Adrenal gland (tissue), 19 donors: Measurements from ENCODE around the gene BRD4. TPM values are rescaled to one million over a fixed set of nuclear protein-coding genes. Genes with fewer than 3 reads are reported as not detected.

Experiments
- DNase-seq, 7 donors: peaks; one replicate each; pipeline ENCODE4 v3.0.0-alpha.2; 2019 to 2020
- H3K27ac ChIP-seq, 5 donors: fragments of 200-600 bp; sonication (generic) in 4 of 5; 1 replicate in 3 of 5; 2 replicates in 2 of 5; pipeline versions ENCODE4 v1.5.1 to v1.8.0; 2016 to 2020; ENCODE audit warnings: mild to moderate bottlenecking in 1 of 5
- H3K27me3 ChIP-seq: fragments of 200-600 bp; 2 replicates; pipeline ENCODE4 v1.8.0; 2021
- H3K36me3 ChIP-seq, 2 donors: fragments of 200-600 bp; replicated peaks in 1 of 2; 1 replicate in 1 of 2; 2 replicates in 1 of 2; pipeline versions ENCODE4 v1.5.1 to v1.8.0; 2018 to 2022
- H3K4me1 ChIP-seq, 2 donors: fragments of 200-600 bp; replicated peaks in 1 of 2; 1 replicate in 1 of 2; 2 replicates in 1 of 2; pipeline versions ENCODE4 v1.5.1 to v1.8.0; 2018 to 2021
- H3K4me3 ChIP-seq, 4 donors: fragments of 200-600 bp; sonication (generic) in 3 of 4; one replicate each; pipeline ENCODE4 v1.5.1; 2016 to 2018
- H3K9me3 ChIP-seq, 3 donors: fragments of 200-600 bp; sonication (generic) in 1 of 3; replicated peaks in 1 of 3; 1 replicate in 2 of 3; 2 replicates in 1 of 3; pipeline versions ENCODE4 v1.5.1 to v1.8.0; 2016 to 2021
- CTCF ChIP-seq, 6 experiments: fragments of 450-650 bp in 4 of 6; fragments of 200-600 bp in 2 of 6; sonication (generic) in 1 of 6; IDR thresholded peaks; 1 replicate in 5 of 6; 2 replicates in 1 of 6; pipeline versions ENCODE4 v1.5.1 to v1.8.0; 2016 to 2021; ENCODE audit warnings: antibody characterized with exemption in 6 of 6, mild to moderate bottlenecking in 2 of 6, moderate library complexity in 1 of 6
- POLR2A ChIP-seq, 2 donors: fragments of 450-650 bp; IDR thresholded peaks; one replicate each; pipeline ENCODE4 v1.6.1; 2017; ENCODE audit warnings: antibody characterized with exemption in 2 of 2, mild to moderate bottlenecking in 2 of 2, moderate library complexity in 1 of 2
- WGBS, 4 donors: extraction: QIAGEN DNeasy Blood & Tissue Kit in 2 of 4; methylation state at CpG; one replicate each; pipeline versions ENCODE4 v1.1.5 to v1.1.7; 2013 to 2017; 5-methylcytosine and 5-hydroxymethylcytosine counted together
- intact Hi-C, 2 donors: fragments of 100-400 bp; cut with DNase I; formaldehyde crosslinking; loops; one replicate each; pipeline versions ENCODE4 v1.14.1 to v1.15.0; 2022 to 2023
- long read RNA-seq, 10 donors: library from polyadenylated mRNA in 3 of 10; unstranded in 2 of 10; stranded (forward) in 1 of 10; transcript quantifications; one replicate each; pipeline ENCODE4 v2.0.0 and lab custom pipeline, GENCODE V29; 2021 to 2026
- polyA plus RNA-seq, 3 donors: library from polyadenylated mRNA; stranded (reverse); fragments of 200-250 nt in 2 of 3; fragments of 350-450 nt in 1 of 3; fragmentation: Illumina TruSeq in 1 of 3; extraction: RNeasy Lipid Tissue Mini Kit (QIAGEN cat#74804) in 1 of 3; gene quantifications; one replicate each; pipeline ENCODE4 v1.2.3, GENCODE V29; 2013 to 2014
- total RNA-seq, 9 donors: library from RNA; depleted of rRNA in 4 of 9; stranded (reverse); fragments of >200 nt in 4 of 9; fragments of 120-200 nt in 1 of 9; fragmentation: NEBNext Ultra II Directional in 1 of 9; extraction: Animal tissue kit (Norgen Biotek cat#: 25700) in 1 of 9; gene quantifications; one replicate each; pipeline versions ENCODE4 v1.1.0 to v1.2.4, GENCODE V29; 2013 to 2023
- donor health status: healthy with polysubstance abuse.
- donor health status: Bipolar disorder and iron deficiency.
- donor health status: DM: yes; HTN: yes; CAD: no.
- donor health status: DM: no; HTN: no; CAD: no.
- donor health status: DM: no; HTN: no; CAD: no.
- donor health status: DM: yes; HTN: yes; CAD: no.

Gene BRD4
- 100 to 1,000 TPM in 2 of 9 donors, 10 to 100 TPM in 7; 10.1 to 109 (median 40.6) TPM for total RNA-seq
- 10 to 100 TPM; 24.5 to 58.6 (median 26.7) TPM for polyA plus RNA-seq
- long read RNA-seq, donor 1, partial matches to known transcripts = 0 of 1 reads
- long read RNA-seq, donor 1, other reads (novel, unspliced or antisense) = 0 of 1 reads
- long read RNA-seq, donor 2, partial matches to known transcripts = 0 of 2 reads
- long read RNA-seq, donor 2, other reads (novel, unspliced or antisense) = 0 of 2 reads
- long read RNA-seq, donor 3, partial matches to known transcripts = 0 of 2 reads
- long read RNA-seq, donor 3, other reads (novel, unspliced or antisense) = 0 of 2 reads
- long read RNA-seq, donor 4, partial matches to known transcripts = 1 of 4 reads
- long read RNA-seq, donor 4, other reads (novel, unspliced or antisense) = 3 of 4 reads
- long read RNA-seq, donor 5, partial matches to known transcripts = 21 of 34 reads
- long read RNA-seq, donor 5, other reads (novel, unspliced or antisense) = 11 of 34 reads
- long read RNA-seq, donor 6, partial matches to known transcripts = 4 of 8 reads
- long read RNA-seq, donor 6, other reads (novel, unspliced or antisense) = 4 of 8 reads
- long read RNA-seq, donor 7, partial matches to known transcripts = 0 of 1 reads
- long read RNA-seq, donor 7, other reads (novel, unspliced or antisense) = 0 of 1 reads
- long read RNA-seq, donor 8, partial matches to known transcripts = 0 of 1 reads
- long read RNA-seq, donor 8, other reads (novel, unspliced or antisense) = 0 of 1 reads
- long read RNA-seq, donor 9, partial matches to known transcripts = 20 of 20 reads
- long read RNA-seq, donor 9, other reads (novel, unspliced or antisense) = 0 of 20 reads
- long read RNA-seq, donor 10 = 0 reads

- peak; percentile 59 to 79 (median 69) for DNase-seq
- peak within 1 kb of the TSS; percentile 70 to 99 (median 84) for H3K4me3 ChIP-seq
- no peaks in the 10 kb centered on the region for H3K27me3 ChIP-seq
- peaks cover 46 to 54% of the 10 kb centered on the region in 2 donors for H3K4me1 ChIP-seq
- TF ChIP-seq POLR2A (IDR thresholded peaks at IDR 0.05) (peak; percentile 47 to 68), CTCF (IDR thresholded peaks at IDR 0.05) (no peak)
- WGBS, 4 donors = 0 to 6% (median 4%) methylated on average over 25 to 80 of the region's 81 CpGs
- intact Hi-C loops = loop anchor here in 1 of 2 donors (5.0 kb wide), 1 partner anchor 70 kb away; no protein-coding TSS in a partner anchor
- no peaks in the 10 kb centered on the region for H3K9me3 ChIP-seq
- peak within 1 kb of the TSS; percentile 82 to 100 (median 93) for H3K27ac ChIP-seq
- no peaks in the 10 kb centered on the region for H3K36me3 ChIP-seq
These were observed at the start of gene BRD4 for GRCh38 chr19:15332311-15332996. TSS of gene BRD4 (minus strand) at chr19:15332539. CDS start at chr19:15273099, 59,440 bp downstream.

GRCh38 chr19:15381864-15382263 lies 49.5 kb upstream of the BRD4 start:
- intact Hi-C loops = no loop called here
- H3K27me3 ChIP-seq = no peaks in the 10 kb centered on the region
- H3K27ac ChIP-seq = no peak overlapping the region
- H3K4me1 ChIP-seq = peaks cover 6 to 22% of the 10 kb centered on the region in 2 donors
- no peak overlapping the region for H3K4me3 ChIP-seq
- H3K36me3 ChIP-seq = peaks cover 0 to 18% of the 10 kb centered on the region in 2 donors
- TF ChIP-seq CTCF (IDR thresholded peaks at IDR 0.05) = no peak
- TF ChIP-seq POLR2A (IDR thresholded peaks at IDR 0.05) = no peak
- DNase-seq = no peak
- WGBS, 4 donors = 86 to 97% (median 92%) methylated on average over 6 of the region's 6 CpGs
- H3K9me3 ChIP-seq = no peaks in the 10 kb centered on the region

- Histone ChIP-seq H3K9me3 (no peaks in the 10 kb centered on the region), H3K4me3 (no peak overlapping the region), H3K27ac (no peak overlapping the region), H3K4me1 (peaks cover 6 to 26% of the 10 kb centered on the region in 2 donors), H3K36me3 (peaks cover 0 to 14% of the 10 kb centered on the region in 2 donors), H3K27me3 (no peaks in the 10 kb centered on the region)
- intact Hi-C loops = no loop called here
- WGBS, 4 donors = 86 to 94% (median 88%) methylated on average over 2 of the region's 2 CpGs
- TF ChIP-seq CTCF (IDR thresholded peaks at IDR 0.05) (no peak), POLR2A (IDR thresholded peaks at IDR 0.05) (no peak)
- no peak for DNase-seq
These were observed 49.1 kb upstream of the BRD4 start for GRCh38 chr19:15381429-15381828.
